Cardiac muscle cell (in vitro differentiated cells and primary cell): ENCODE measurements around the gene TM2D3. TPM values are rescaled to one million over a fixed set of nuclear protein-coding genes. Genes with fewer than 3 reads are reported as not detected.

Source experiments
- DNase-seq, 2 donors: peaks; one replicate each; pipeline versions ENCODE4 v3.0.0 to v3.0.0-alpha.2; 2010 to 2017; ENCODE audit warnings: low read depth in 1 of 2, low spot score in 1 of 2
- H3K27ac ChIP-seq: fragments of 200-600 bp; sonication (generic); 2 replicates; pipeline ENCODE4 v1.5.1; 2016
- H3K27me3 ChIP-seq: fragments of 200-600 bp; sonication (generic); 2 replicates; pipeline ENCODE4 v1.6.0; 2016; ENCODE audit warnings: control low read depth
- H3K36me3 ChIP-seq: fragments of 200-600 bp; sonication (generic); 2 replicates; pipeline ENCODE4 v1.5.1; 2016; ENCODE audit warnings: control low read depth
- H3K4me1 ChIP-seq: fragments of 200-600 bp; sonication (generic); 2 replicates; pipeline ENCODE4 v1.8.1; 2017; ENCODE audit warnings: low read depth, mild to moderate bottlenecking, mixed run types
- H3K4me3 ChIP-seq: fragments of 200-600 bp; sonication (generic); 2 replicates; pipeline ENCODE4 v1.5.1; 2016; ENCODE audit warnings: mild to moderate bottlenecking
- H3K9me3 ChIP-seq: fragments of 200-600 bp; sonication (generic); 2 replicates; pipeline ENCODE4 v1.5.1; 2017; ENCODE audit warnings: low read depth, mild to moderate bottlenecking, control low read depth
- CTCF ChIP-seq: IDR thresholded peaks from 2 replicates; pipeline ENCODE4 v1.5.1; 2012; ENCODE audit warnings: low read depth, mild to moderate bottlenecking, low read length
- polyA plus RNA-seq: library from polyadenylated mRNA; unstranded; fragments of >200 nt; fragmentation: Nextera tagmentation; extraction: Ambion mirVana; gene quantifications from 2 replicates; pipeline ENCODE4 v1.2.1, GENCODE V29; 2016
- total RNA-seq: library from RNA; depleted of rRNA; stranded (reverse); fragments of >200 nt; gene quantifications from 2 replicates; pipeline ENCODE4 v1.2.3, GENCODE V29; 2016

TM2D3 gene
- total and polyA plus RNA-seq, 2 experiments from 2014 or later, result 36.3 to 65.4 TPM

GRCh38 chr15:101651554-101652097 is 555 bp downstream of the TM2D3 start:
- peak overlapping the region; percentile 92 for H3K27ac ChIP-seq
- no peaks in the 10 kb centered on the region for H3K9me3 ChIP-seq
- TF ChIP-seq CTCF, result no peak
- H3K4me3 ChIP-seq, result peak overlapping the region; percentile 62
- no peaks in the 10 kb centered on the region for H3K27me3 ChIP-seq
- H3K4me1 ChIP-seq, result peaks cover 10% of the 10 kb centered on the region
- peaks cover 20% of the 10 kb centered on the region for H3K36me3 ChIP-seq
- DNase-seq, result peak in 1 of 2 donors; percentile 36

DNA sequence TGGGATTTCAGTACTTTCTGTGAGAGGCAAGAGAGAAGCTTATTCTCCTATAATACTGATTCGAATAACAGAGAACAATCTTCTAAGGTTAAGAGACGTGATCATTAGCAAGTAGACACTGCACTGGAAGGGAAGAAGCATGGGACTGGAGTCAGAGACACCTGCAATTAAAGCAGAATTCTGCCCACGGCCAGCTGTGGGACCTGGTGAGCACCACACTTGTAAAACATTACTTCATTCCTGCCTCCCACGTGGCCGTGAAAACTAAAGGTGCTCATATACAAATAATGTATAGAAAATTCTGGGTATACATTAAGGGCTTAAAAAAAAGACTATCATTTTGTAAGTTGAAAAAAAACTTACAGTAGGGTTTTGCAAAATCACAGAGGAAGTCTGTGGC is 2.0 kb downstream of the TM2D3 start:
- peaks cover 29% of the 10 kb centered on the region for H3K36me3 ChIP-seq
- H3K27ac ChIP-seq, result no peak overlapping the region
- H3K4me1 ChIP-seq, result peaks cover 10% of the 10 kb centered on the region
- no peaks in the 10 kb centered on the region for H3K27me3 ChIP-seq
- TF ChIP-seq CTCF, result no peak
- no peak for DNase-seq
- H3K4me3 ChIP-seq, result no peak overlapping the region
- no peaks in the 10 kb centered on the region for H3K9me3 ChIP-seq

DNA sequence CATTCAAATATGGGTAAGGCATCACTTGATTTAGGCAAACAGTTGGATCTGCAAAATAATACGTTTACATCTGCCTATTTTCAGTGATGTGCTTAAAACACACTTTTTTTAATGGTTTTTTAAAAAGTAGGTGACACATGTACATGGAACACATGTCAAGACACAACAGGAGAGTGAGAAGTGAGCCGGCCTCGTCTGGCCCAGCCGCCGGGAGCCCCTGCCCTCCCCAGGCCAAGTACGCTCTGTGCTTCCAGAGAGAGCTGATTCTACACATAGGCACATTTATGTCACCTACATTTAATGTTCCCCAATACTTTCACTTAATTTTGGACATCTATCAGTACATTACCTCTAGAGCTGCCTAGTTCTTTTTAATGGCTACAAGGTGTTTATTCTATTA is 3.8 kb downstream of the TM2D3 start:
- no peak for DNase-seq
- Histone ChIP-seq H3K9me3 (no peaks in the 10 kb centered on the region), H3K4me1 (peaks cover 10% of the 10 kb centered on the region), H3K4me3 (no peak overlapping the region), H3K27ac (no peak overlapping the region), H3K36me3 (peaks cover 44% of the 10 kb centered on the region), H3K27me3 (no peaks in the 10 kb centered on the region)
- no peak for TF ChIP-seq CTCF

- no peaks in the 10 kb centered on the region for H3K27me3 ChIP-seq
- H3K4me3 ChIP-seq, result no peak overlapping the region
- no peak for DNase-seq
- H3K9me3 ChIP-seq, result no peaks in the 10 kb centered on the region
- TF ChIP-seq CTCF, result no peak
- H3K27ac ChIP-seq, result no peak overlapping the region
- peaks cover 10% of the 10 kb centered on the region for H3K4me1 ChIP-seq
- H3K36me3 ChIP-seq, result peaks cover 54% of the 10 kb centered on the region
Observed at GRCh38 chr15:101647251-101647650, 4.9 kb downstream of the TM2D3 start.

GRCh38 chr15:101646672-101647071 is 5.5 kb downstream of the TM2D3 start:
- DNase-seq, result no peak
- no peak for TF ChIP-seq CTCF
- Histone ChIP-seq H3K27ac (no peak overlapping the region), H3K27me3 (no peaks in the 10 kb centered on the region), H3K4me3 (no peak overlapping the region), H3K4me1 (peaks cover 10% of the 10 kb centered on the region), H3K9me3 (no peaks in the 10 kb centered on the region), H3K36me3 (peaks cover 57% of the 10 kb centered on the region)
